GM12878 (cell line): ENCODE data around the gene ATP2B1. TPM values are rescaled to one million over a fixed set of nuclear protein-coding genes. Genes with fewer than 3 reads are reported as not detected.

Experiments
- ATAC-seq: fragments of 200-7000 bp; cut with Tn5 transposase; 3 replicates; pipeline ENCODE4 v1.9.1; 2020; ENCODE audit warnings: mild to moderate bottlenecking, moderate library complexity
- BruUV-seq: library from RNA; stranded (reverse); fragments of 400-500 nt; replicated peaks from 2 replicates; lab custom pipeline; 2021; lab: Mats Ljungman, UMichigan
- CTCF ChIA-PET: fragments of 300-600 bp; sonication (Branson Sonifier 250); formaldehyde crosslinking; extraction: SDS; loops from one replicate; lab custom pipeline; 2021; ENCODE audit warnings: inconsistent platforms; lab: Yijun Ruan, JAX
- POLR2A ChIA-PET: fragments of 350-600 bp; formaldehyde crosslinking; extraction: SDS; loops from one replicate; lab custom pipeline; 2021; ENCODE audit warnings: inconsistent platforms; lab: Charles Lee
- RAD21 ChIA-PET: fragments of 300-600 bp; sonication (Branson Sonifier 250); formaldehyde crosslinking; loops from one replicate; lab custom pipeline; 2023; ENCODE audit warnings: antibody characterized with exemption; ENCODE audit not compliant: unreplicated experiment; lab: Charles Lee
- SMC1A ChIA-PET: fragments of 300-600 bp; sonication (Branson Sonifier 250); formaldehyde crosslinking; loops from one replicate; lab custom pipeline; 2023; ENCODE audit not compliant: unreplicated experiment, uncharacterized antibody; lab: Charles Lee
- DNase-seq: peaks from one replicate; pipeline ENCODE4 v3.0.0-alpha.2; 2011; ENCODE audit warnings: low read depth, low spot score
- FAIRE-seq: peaks from 3 replicates; lab custom pipeline; 2011; peaks lifted over from hg19 to GRCh38; lab: Jason Lieb, UNC
- H2AFZ ChIP-seq: 2 replicates; pipeline ENCODE4 v1.6.0; 2011; ENCODE audit warnings: low read depth, low read length, control low read depth; ENCODE audit not compliant: control insufficient read depth
- H3K27ac ChIP-seq: 2 replicates; pipeline ENCODE4 v1.5.1; 2011; ENCODE audit warnings: control low read depth; ENCODE audit not compliant: control insufficient read depth, insufficient read depth
- H3K27me3 ChIP-seq, 2 experiments: replicated peaks in 1 of 2; 2 replicates each; pipeline versions ENCODE4 v1.6.0 to v1.6.1; 2011; ENCODE audit warnings: low read length in 1 of 2; ENCODE audit not compliant: control insufficient read depth in 2 of 2, insufficient read depth in 2 of 2
- H3K36me3 ChIP-seq, 2 experiments: 2 replicates each; pipeline ENCODE4 v1.5.1; 2011; ENCODE audit warnings: low read length in 1 of 2; ENCODE audit not compliant: control insufficient read depth in 2 of 2, insufficient read depth in 2 of 2
- H3K4me1 ChIP-seq: 2 replicates; pipeline ENCODE4 v1.6.1; 2011; ENCODE audit warnings: mild to moderate bottlenecking, low read length, moderate library complexity, mixed read lengths; ENCODE audit not compliant: control insufficient read depth, insufficient read depth
- H3K4me2 ChIP-seq: 2 replicates; pipeline ENCODE4 v1.6.0; 2011; ENCODE audit warnings: control low read depth; ENCODE audit not compliant: control insufficient read depth, insufficient read depth
- H3K4me3 ChIP-seq: fragments of 200-600 bp; sonication (generic); 2 replicates; pipeline ENCODE4 v1.5.1; 2016
- H3K79me2 ChIP-seq: 2 replicates; pipeline ENCODE4 v1.6.0; 2011; ENCODE audit warnings: low read length; ENCODE audit not compliant: control insufficient read depth, insufficient read depth
- H3K9ac ChIP-seq: 2 replicates; pipeline ENCODE4 v1.8.0; 2011; ENCODE audit warnings: low read length, control low read depth, mixed read lengths; ENCODE audit not compliant: control insufficient read depth, insufficient read depth
- H3K9me3 ChIP-seq: replicated peaks from 3 replicates; pipeline ENCODE4 v1.5.1; 2011; ENCODE audit warnings: mild to moderate bottlenecking, low read length; ENCODE audit not compliant: control insufficient read depth, insufficient read depth
- H4K20me1 ChIP-seq: 2 replicates; pipeline ENCODE4 v1.6.0; 2011; ENCODE audit not compliant: control insufficient read depth, insufficient read depth
- BACH1 ChIP-seq: fragments of 450-650 bp; IDR thresholded peaks from 2 replicates; pipeline ENCODE4 v1.6.1; 2017; ENCODE audit warnings: mild to moderate bottlenecking, borderline replicate concordance
- FOXM1 ChIP-seq: IDR thresholded peaks from 2 replicates; pipeline ENCODE4 v1.6.1; 2012; ENCODE audit warnings: low read depth, mild to moderate bottlenecking, inconsistent platforms, low read length, moderate library complexity
- IKZF1 ChIP-seq: fragments of 450-650 bp; conservative IDR thresholded peaks from 2 replicates; pipeline ENCODE4 v1.6.1; 2017; ENCODE audit warnings: antibody characterized with exemption, mild to moderate bottlenecking
- IRF5 ChIP-seq: fragments of 450-650 bp; IDR thresholded peaks from 2 replicates; pipeline ENCODE4 v1.6.1; 2017; ENCODE audit warnings: borderline replicate concordance
- RAD21 ChIP-seq: IDR thresholded peaks from 2 replicates; pipeline ENCODE4 v1.6.1; 2011; ENCODE audit warnings: mild to moderate bottlenecking, low read depth, low read length, moderate library complexity; ENCODE audit not compliant: insufficient read depth
- SKIL ChIP-seq: fragments of 450-650 bp; IDR thresholded peaks from 2 replicates; pipeline ENCODE4 v1.6.1; 2017; ENCODE audit warnings: mild to moderate bottlenecking, low read depth, inconsistent platforms; ENCODE audit not compliant: poor library complexity, severe bottlenecking
- SMC3 ChIP-seq: IDR thresholded peaks from 2 replicates; pipeline ENCODE4 v1.6.1; 2011; ENCODE audit warnings: low read length, improper control_type of control experiment, borderline replicate concordance
- SREBF2 ChIP-seq: IDR thresholded peaks from 2 replicates; pipeline ENCODE4 v1.6.1; 2012; ENCODE audit warnings: mild to moderate bottlenecking, low read length
- SUPT20H ChIP-seq: IDR thresholded peaks from 2 replicates; pipeline ENCODE4 v1.6.1; 2011; ENCODE audit warnings: low read depth, mild to moderate bottlenecking, low read length, moderate library complexity, borderline replicate concordance; ENCODE audit not compliant: control insufficient read depth
- ZBED1 ChIP-seq: IDR thresholded peaks from 2 replicates; pipeline ENCODE4 v1.6.1; 2016; ENCODE audit warnings: borderline replicate concordance
- ZBTB4 ChIP-seq: fragments of 450-650 bp; formaldehyde crosslinking; IDR thresholded peaks from 2 replicates; pipeline ENCODE4 v1.4.0; 2022; ENCODE audit warnings: mild to moderate bottlenecking, moderate library complexity
- ZNF207 ChIP-seq: fragments of 450-650 bp; IDR thresholded peaks from 2 replicates; pipeline ENCODE4 v1.6.1; 2014; ENCODE audit warnings: antibody characterized with exemption, mild to moderate bottlenecking, borderline replicate concordance
- ZNF622 ChIP-seq: fragments of 450-650 bp; IDR thresholded peaks from 2 replicates; pipeline ENCODE4 v1.6.1; 2017; ENCODE audit warnings: mild to moderate bottlenecking, inconsistent platforms
- WGBS: methylation state at CpG from one replicate; pipeline ENCODE4 v1.1.6; 2016; ENCODE audit warnings: low lambda C conversion rate; ENCODE audit not compliant: insufficient replicate concordance, insufficient coverage; ENCODE audit errors: missing lambda C conversion rate; 5-methylcytosine and 5-hydroxymethylcytosine counted together
- in situ Hi-C: fragments of 300-500 bp; cut with MboI; formaldehyde crosslinking; loops from 9 replicates; pipeline ENCODE4 v1.14.3; 2018; ENCODE audit warnings: mixed read lengths
- intact Hi-C: fragments of 100-400 bp; cut with micrococcal nuclease; formaldehyde crosslinking; loops from one replicate; pipeline ENCODE4 v1.14.2; 2022; ENCODE audit not compliant: unreplicated experiment
- polyA plus RNA-seq, 11 experiments: library from polyadenylated mRNA; depleted of rRNA in 4 of 11; unstranded in 6 of 11; stranded (reverse) in 5 of 11; fragments of >200 nt; fragmentation: Nextera tagmentation in 4 of 11; fragmentation: Illumina TruSeq in 1 of 11; extraction: Ambion mirVana in 4 of 11; extraction: Trizol in 1 of 11; gene quantifications; 1 replicate in 1 of 11; 2 replicates in 10 of 11; pipeline versions ENCODE4 v1.2.1 to v1.2.3, GENCODE V29; 2011 to 2016; ENCODE audit warnings: inconsistent platforms in 2 of 11, missing spikeins in 2 of 11, low read depth in 1 of 11
- total RNA-seq, 4 experiments: library from RNA; depleted of rRNA in 3 of 4; stranded (reverse); fragments of >200 nt in 3 of 4; fragmentation: Illumina TruSeq in 1 of 4; extraction: Trizol in 1 of 4; gene quantifications; 2 replicates each; pipeline versions ENCODE4 v1.2.1 to v1.2.3, GENCODE V29; 2013 to 2021

ATP2B1 gene
- total and polyA plus RNA-seq, 10 of the 15 experiments (the other 5 are each of a cell fraction or from before 2014, with no cell fraction given), result 15.9 to 67.8 (median 48.5) TPM

- TF ChIP-seq SKIL (no peak), SREBF2 (no peak), ZBTB4 (CRISPR knock-in tag) (no peak), SMC3 (no peak), SUPT20H (no peak)
Observed at GRCh38 chr12:89682284-89682683, 26.4 kb downstream of the ATP2B1 start (continued).

GRCh38 chr12:89680409-89680808 lies 28.2 kb downstream of the ATP2B1 start:
- no peak overlapping the region for H3K9ac ChIP-seq
- SMC1A ChIA-PET, result interaction anchor here (1.0 to 2.3 kb wide), 5 partner anchors 12 to 26 kb away, joined by 3 to 8 read pairs (median 5); no protein-coding TSS in a partner anchor
- H3K4me2 ChIP-seq, result no peak overlapping the region
- H2AFZ ChIP-seq, result no peak overlapping the region
- H3K79me2 ChIP-seq, result peaks cover 83% of the 10 kb centered on the region
- peaks cover 24% of the 10 kb centered on the region for H3K9me3 ChIP-seq
- no peak overlapping the region for H3K4me3 ChIP-seq
- intact Hi-C loops, result no loop called here
- no peaks in the 10 kb centered on the region for H3K27me3 ChIP-seq
- BruUV-seq, result no TSS peak
- CTCF ChIA-PET, result interaction anchor here (1.1 to 2.1 kb wide), 3 partner anchors 14 to 21 kb away, joined by 4 to 6 read pairs (median 4); no protein-coding TSS in a partner anchor
- H3K36me3 ChIP-seq, result peaks cover 1 to 4% of the 10 kb centered on the region in 2 experiments; a peak in 2 of 4 replicates
- ATAC-seq, result no peak
- no peak for DNase-seq
- no peak overlapping the region for H3K27ac ChIP-seq
- FAIRE-seq, result no peak
- no peaks in the 10 kb centered on the region for H4K20me1 ChIP-seq
- H3K4me1 ChIP-seq, result no peaks in the 10 kb centered on the region
- WGBS, result 99% methylated on average over 4 of the region's 4 CpGs
- POLR2A ChIA-PET, result no interaction called here
- RAD21 ChIA-PET, result interaction anchor here (1.1 kb wide), 1 partner anchor 334 kb away, joined by 3 read pairs; no protein-coding TSS in a partner anchor
- in situ Hi-C loops, result no loop called here
- no peak for TF ChIP-seq ZNF622
- no peak for TF ChIP-seq IRF5
- no peak for TF ChIP-seq RAD21
- TF ChIP-seq ZNF207, result no peak
- no peak for TF ChIP-seq IKZF1
- TF ChIP-seq BACH1, result no peak
- no peak for TF ChIP-seq ZBED1
- no peak for TF ChIP-seq FOXM1
